Measurements from ENCODE around the gene TRAPPC2B.

TRAPPC2B gene

GRCh38 chr19:57348136-57348535 is 15.2 kb upstream of the TRAPPC2B start:
- no peak overlapping the region for H3K4me2 ChIP-seq (ENCODE audit: insufficient read depth, low read length, poor library complexity, severe bottlenecking)
- H3K14ac ChIP-seq (ENCODE audit: low read length) = no peak overlapping the region
- peaks cover 0 to 7% of the 10 kb centered on the region in 2 donors for H3K36me3 ChIP-seq (replicated peaks in 1 of 2; ENCODE audit: control insufficient read depth in 2 of 2, insufficient read depth in 2 of 2, low read length in 2 of 2)
- H2BK12ac ChIP-seq (ENCODE audit: low read length) = no peak overlapping the region
- WGBS, 2 donors (ENCODE audit: extremely low coverage in 2 of 2, insufficient read length in 2 of 2, insufficient replicate concordance in 1 of 2) = no CpG with 5 or more reads among the region's 3 CpGs
- no peak overlapping the region for H2BK120ac ChIP-seq (ENCODE audit: low read depth, low read length)
- H2BK5ac ChIP-seq (ENCODE audit: low read length) = no peak overlapping the region
- H4K8ac ChIP-seq (ENCODE audit: low read depth, low read length) = no peak overlapping the region
- no peak overlapping the region for H2AK5ac ChIP-seq (ENCODE audit: low read depth, low read length)
- H3K27me3 ChIP-seq (ENCODE audit: control insufficient read depth in 3 of 3, insufficient read depth in 3 of 3, low read depth in 1 of 3, low read length in 3 of 3) = peaks cover 0 to 5% (median 0%) of the 10 kb centered on the region in 3 experiments
- no peak overlapping the region for H3K9ac ChIP-seq (ENCODE audit: low read depth, low read length, poor library complexity)
- no peak overlapping the region for H4K91ac ChIP-seq (ENCODE audit: low read depth, low read length, poor library complexity)
- peaks cover 0 to 5% of the 10 kb centered on the region in 2 donors for H3K4me1 ChIP-seq (ENCODE audit: control insufficient read depth in 2 of 2, insufficient read depth in 1 of 2, low read depth in 1 of 2, low read length in 2 of 2)
- H3K4me3 ChIP-seq (ENCODE audit: low read length in 2 of 2) = no peak overlapping the region
- no peak overlapping the region for H2AFZ ChIP-seq (ENCODE audit: low read length)
- no peak overlapping the region for H3K23ac ChIP-seq (ENCODE audit: low read depth, low read length, poor library complexity)
- H3K79me1 ChIP-seq (ENCODE audit: low read depth, low read length) = peaks cover 7% of the 10 kb centered on the region
- H3K9me3 ChIP-seq (replicated peaks in 1 of 2; ENCODE audit: control insufficient read depth in 2 of 2, insufficient read depth in 1 of 2, low read depth in 1 of 2, low read length in 2 of 2) = no peaks in the 10 kb centered on the region
- no peak overlapping the region for H2BK15ac ChIP-seq (ENCODE audit: low read length)
- H3K18ac ChIP-seq (ENCODE audit: low read length) = no peak overlapping the region
- H3K4ac ChIP-seq (ENCODE audit: low read length) = no peak overlapping the region
- H3K27ac ChIP-seq (replicated peaks; ENCODE audit: low read length) = no peak overlapping the region
- no peak for DNase-seq (ENCODE audit: low spot score)

GRCh38 chr19:57350877-57351805 is 12.2 kb upstream of the TRAPPC2B start, which contains the start of gene ZNF304:
TSS of gene ZNF304 (plus strand) at chr19:57351271. CDS start at chr19:57351665, 394 bp downstream.
- Histone ChIP-seq H2AK5ac (ENCODE audit: low read depth, low read length) (peak within 1 kb of the TSS; percentile 82), H2BK15ac (ENCODE audit: low read length) (no peak within 1 kb of the TSS), H3K14ac (ENCODE audit: low read length) (peak within 1 kb of the TSS; percentile 11), H3K4me1 (ENCODE audit: control insufficient read depth in 2 of 2, insufficient read depth in 1 of 2, low read depth in 1 of 2, low read length in 2 of 2) (peaks cover 0 to 5% of the 10 kb centered on the region in 2 donors), H3K79me1 (ENCODE audit: low read depth, low read length) (peaks cover 7% of the 10 kb centered on the region), H4K91ac (ENCODE audit: low read depth, low read length, poor library complexity) (no peak within 1 kb of the TSS), H3K18ac (ENCODE audit: low read length) (peak within 1 kb of the TSS; percentile 3), H3K27ac (replicated peaks; ENCODE audit: low read length) (no peak within 1 kb of the TSS), H3K36me3 (replicated peaks in 1 of 2; ENCODE audit: control insufficient read depth in 2 of 2, insufficient read depth in 2 of 2, low read length in 2 of 2) (peaks cover 15 to 38% of the 10 kb centered on the region in 2 donors), H3K9me3 (replicated peaks in 1 of 2; ENCODE audit: control insufficient read depth in 2 of 2, insufficient read depth in 1 of 2, low read depth in 1 of 2, low read length in 2 of 2) (no peaks in the 10 kb centered on the region), H3K23ac (ENCODE audit: low read depth, low read length, poor library complexity) (peak within 1 kb of the TSS; percentile 38), H4K8ac (ENCODE audit: low read depth, low read length) (peak within 1 kb of the TSS; percentile 19), H3K4ac (ENCODE audit: low read length) (no peak within 1 kb of the TSS), H3K4me3 (ENCODE audit: low read length in 2 of 2) (peak within 1 kb of the TSS; percentile 92 to 93), H2BK12ac (ENCODE audit: low read length) (no peak within 1 kb of the TSS), H2BK5ac (ENCODE audit: low read length) (no peak within 1 kb of the TSS), H3K4me2 (ENCODE audit: insufficient read depth, low read length, poor library complexity, severe bottlenecking) (peak within 1 kb of the TSS; percentile 97), H2AFZ (ENCODE audit: low read length) (peak within 1 kb of the TSS; percentile 88), H3K27me3 (ENCODE audit: control insufficient read depth in 3 of 3, insufficient read depth in 3 of 3, low read depth in 1 of 3, low read length in 3 of 3) (no peaks in the 10 kb centered on the region), H3K9ac (ENCODE audit: low read depth, low read length, poor library complexity) (peak within 1 kb of the TSS; percentile 97), H2BK120ac (ENCODE audit: low read depth, low read length) (no peak within 1 kb of the TSS)
- WGBS, 2 donors (ENCODE audit: extremely low coverage in 2 of 2, insufficient read length in 2 of 2, insufficient replicate concordance in 1 of 2) = no CpG with 5 or more reads among the region's 57 CpGs
- peak; percentile 90 for DNase-seq (ENCODE audit: low spot score)

GRCh38 chr19:57351867-57352266 is 11.5 kb upstream of the TRAPPC2B start:
- Histone ChIP-seq H3K4me2 (ENCODE audit: insufficient read depth, low read length, poor library complexity, severe bottlenecking) (peak overlapping the region; percentile 97), H2BK15ac (ENCODE audit: low read length) (no peak overlapping the region), H3K27ac (replicated peaks; ENCODE audit: low read length) (no peak overlapping the region), H2BK12ac (ENCODE audit: low read length) (no peak overlapping the region), H2AFZ (ENCODE audit: low read length) (peak overlapping the region; percentile 88), H3K4me3 (ENCODE audit: low read length in 2 of 2) (peak overlapping the region; percentile 92 to 93), H3K27me3 (ENCODE audit: control insufficient read depth in 3 of 3, insufficient read depth in 3 of 3, low read depth in 1 of 3, low read length in 3 of 3) (no peaks in the 10 kb centered on the region), H2AK5ac (ENCODE audit: low read depth, low read length) (peak overlapping the region; percentile 82), H2BK120ac (ENCODE audit: low read depth, low read length) (no peak overlapping the region), H3K9ac (ENCODE audit: low read depth, low read length, poor library complexity) (peak overlapping the region; percentile 97), H3K36me3 (replicated peaks in 1 of 2; ENCODE audit: control insufficient read depth in 2 of 2, insufficient read depth in 2 of 2, low read length in 2 of 2) (peaks cover 22 to 45% of the 10 kb centered on the region in 2 donors), H4K8ac (ENCODE audit: low read depth, low read length) (no peak overlapping the region), H3K9me3 (replicated peaks in 1 of 2; ENCODE audit: control insufficient read depth in 2 of 2, insufficient read depth in 1 of 2, low read depth in 1 of 2, low read length in 2 of 2) (no peaks in the 10 kb centered on the region), H3K18ac (ENCODE audit: low read length) (no peak overlapping the region), H3K4ac (ENCODE audit: low read length) (no peak overlapping the region), H3K4me1 (ENCODE audit: control insufficient read depth in 2 of 2, insufficient read depth in 1 of 2, low read depth in 1 of 2, low read length in 2 of 2) (peaks cover 0 to 5% of the 10 kb centered on the region in 2 donors), H4K91ac (ENCODE audit: low read depth, low read length, poor library complexity) (no peak overlapping the region), H3K79me1 (ENCODE audit: low read depth, low read length) (peaks cover 7% of the 10 kb centered on the region), H3K14ac (ENCODE audit: low read length) (no peak overlapping the region), H2BK5ac (ENCODE audit: low read length) (no peak overlapping the region), H3K23ac (ENCODE audit: low read depth, low read length, poor library complexity) (peak overlapping the region; percentile 38)
- no CpG with 5 or more reads among the region's 7 CpGs for WGBS, 2 donors (ENCODE audit: extremely low coverage in 2 of 2, insufficient read length in 2 of 2, insufficient replicate concordance in 1 of 2)
- DNase-seq (ENCODE audit: low spot score) = no peak

GRCh38 chr19:57355916-57356315 is 7.4 kb upstream of the TRAPPC2B start:
- H3K4me1 ChIP-seq (ENCODE audit: control insufficient read depth in 2 of 2, insufficient read depth in 1 of 2, low read depth in 1 of 2, low read length in 2 of 2) = peaks cover 0 to 5% of the 10 kb centered on the region in 2 donors

More at GRCh38 chr19:57355916-57356315, 7.4 kb upstream of the TRAPPC2B start:
- Histone ChIP-seq H3K4me3 (ENCODE audit: low read length in 2 of 2) (no peak overlapping the region), H2BK120ac (ENCODE audit: low read depth, low read length) (no peak overlapping the region), H3K18ac (ENCODE audit: low read length) (no peak overlapping the region), H3K23ac (ENCODE audit: low read depth, low read length, poor library complexity) (no peak overlapping the region), H4K91ac (ENCODE audit: low read depth, low read length, poor library complexity) (no peak overlapping the region), H3K79me1 (ENCODE audit: low read depth, low read length) (peaks cover 7% of the 10 kb centered on the region), H3K4me2 (ENCODE audit: insufficient read depth, low read length, poor library complexity, severe bottlenecking) (no peak overlapping the region), H3K27me3 (ENCODE audit: control insufficient read depth in 3 of 3, insufficient read depth in 3 of 3, low read depth in 1 of 3, low read length in 3 of 3) (no peaks in the 10 kb centered on the region), H2BK15ac (ENCODE audit: low read length) (no peak overlapping the region), H3K27ac (replicated peaks; ENCODE audit: low read length) (no peak overlapping the region), H3K9me3 (replicated peaks in 1 of 2; ENCODE audit: control insufficient read depth in 2 of 2, insufficient read depth in 1 of 2, low read depth in 1 of 2, low read length in 2 of 2) (no peaks in the 10 kb centered on the region), H2AFZ (ENCODE audit: low read length) (no peak overlapping the region), H2BK12ac (ENCODE audit: low read length) (no peak overlapping the region), H2AK5ac (ENCODE audit: low read depth, low read length) (no peak overlapping the region), H3K4ac (ENCODE audit: low read length) (no peak overlapping the region), H3K36me3 (replicated peaks in 1 of 2; ENCODE audit: control insufficient read depth in 2 of 2, insufficient read depth in 2 of 2, low read length in 2 of 2) (peaks cover 41 to 74% of the 10 kb centered on the region in 2 donors), H2BK5ac (ENCODE audit: low read length) (no peak overlapping the region), H4K8ac (ENCODE audit: low read depth, low read length) (no peak overlapping the region), H3K14ac (ENCODE audit: low read length) (no peak overlapping the region), H3K9ac (ENCODE audit: low read depth, low read length, poor library complexity) (no peak overlapping the region)
- no CpG with 5 or more reads among the region's 4 CpGs for WGBS, 2 donors (ENCODE audit: extremely low coverage in 2 of 2, insufficient read length in 2 of 2, insufficient replicate concordance in 1 of 2)
- no peak for DNase-seq (ENCODE audit: low spot score)
